ENCODE data around the gene IPO5. TPM values are rescaled to one million over a fixed set of nuclear protein-coding genes. Genes with fewer than 3 reads are reported as not detected.
A peak's percentile ranks its signal among the peaks of the same experiment; 100 is the strongest.

The IPO5 gene
- total and polyA plus RNA-seq, 2 donors from 2014 or later: 32.2 to 92.0 TPM

- intact Hi-C loops (cut with DNase I): no loop called here
- Histone ChIP-seq H3K36me3 (ENCODE audit: control insufficient read depth in 2 of 3, insufficient read depth in 3 of 3, low read length in 3 of 3) (no peaks in the 10 kb centered on the region), H3K4me3 (ENCODE audit: low read length in 3 of 3) (no peak overlapping the region), H3K9ac (ENCODE audit: low read length in 3 of 3) (no peak overlapping the region), H3K9me3 (ENCODE audit: control insufficient read depth in 2 of 3, insufficient read depth in 1 of 3, low read length in 3 of 3) (no peaks in the 10 kb centered on the region), H3K27ac (ENCODE audit: low read depth in 2 of 2, low read length in 2 of 2) (no peak overlapping the region), H3K27me3 (ENCODE audit: control insufficient read depth, insufficient read depth, low read length) (no peaks in the 10 kb centered on the region), H3K4me1 (ENCODE audit: control insufficient read depth in 2 of 3, insufficient read depth in 2 of 3, low read depth in 1 of 3, low read length in 3 of 3) (no peaks in the 10 kb centered on the region)
- TF ChIP-seq CTCF (IDR thresholded peaks at IDR 0.05; ENCODE audit: borderline replicate concordance, extremely low read depth, insufficient read depth): no peak
- DNase-seq (peak in 1 of 5 donors; percentile 19), FAIRE-seq (no peak)
Observed at GRCh38 chr13:98068521-98068920, 115.0 kb downstream of the IPO5 start.

DNA sequence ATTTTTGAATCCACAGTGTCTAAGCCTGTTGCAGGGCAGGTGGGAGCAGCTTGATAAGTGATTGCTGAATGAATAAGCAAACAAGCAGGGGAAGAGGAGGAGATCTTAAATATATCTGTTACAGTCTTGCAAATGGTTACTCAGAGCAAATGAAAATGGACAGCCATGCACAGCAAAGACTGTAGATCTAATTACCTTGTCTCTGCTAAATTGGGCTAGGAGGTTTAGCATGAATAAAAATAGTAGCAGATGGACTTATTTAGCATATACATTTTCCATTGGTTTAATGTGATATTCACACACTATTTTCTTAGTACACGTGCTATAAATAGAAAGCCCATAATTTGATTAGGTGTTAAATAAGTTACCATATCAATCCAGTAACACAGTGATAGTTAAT, 116.5 kb downstream of the IPO5 start:
- DNase-seq: no peak
- intact Hi-C loops (cut with DNase I): no loop called here
- TF ChIP-seq CTCF (IDR thresholded peaks at IDR 0.05; ENCODE audit: borderline replicate concordance, extremely low read depth, insufficient read depth): no peak
- Histone ChIP-seq H3K27me3 (ENCODE audit: control insufficient read depth, insufficient read depth, low read length) (no peaks in the 10 kb centered on the region), H3K4me1 (ENCODE audit: control insufficient read depth in 2 of 3, insufficient read depth in 2 of 3, low read depth in 1 of 3, low read length in 3 of 3) (no peaks in the 10 kb centered on the region), H3K4me3 (ENCODE audit: low read length in 3 of 3) (no peak overlapping the region), H3K9ac (ENCODE audit: low read length in 3 of 3) (no peak overlapping the region), H3K9me3 (ENCODE audit: control insufficient read depth in 2 of 3, insufficient read depth in 1 of 3, low read length in 3 of 3) (no peaks in the 10 kb centered on the region), H3K27ac (ENCODE audit: low read depth in 2 of 2, low read length in 2 of 2) (no peak overlapping the region), H3K36me3 (ENCODE audit: control insufficient read depth in 2 of 3, insufficient read depth in 3 of 3, low read length in 3 of 3) (no peaks in the 10 kb centered on the region)
- FAIRE-seq: no peak

GRCh38 chr13:98071316-98071715, 117.8 kb downstream of the IPO5 start:
- Histone ChIP-seq H3K27ac (ENCODE audit: low read depth in 2 of 2, low read length in 2 of 2) (no peak overlapping the region), H3K27me3 (ENCODE audit: control insufficient read depth, insufficient read depth, low read length) (no peaks in the 10 kb centered on the region), H3K4me3 (ENCODE audit: low read length in 3 of 3) (no peak overlapping the region), H3K9me3 (ENCODE audit: control insufficient read depth in 2 of 3, insufficient read depth in 1 of 3, low read length in 3 of 3) (no peaks in the 10 kb centered on the region), H3K9ac (ENCODE audit: low read length in 3 of 3) (no peak overlapping the region), H3K4me1 (ENCODE audit: control insufficient read depth in 2 of 3, insufficient read depth in 2 of 3, low read depth in 1 of 3, low read length in 3 of 3) (no peaks in the 10 kb centered on the region), H3K36me3 (ENCODE audit: control insufficient read depth in 2 of 3, insufficient read depth in 3 of 3, low read length in 3 of 3) (no peaks in the 10 kb centered on the region)
- no peak for TF ChIP-seq CTCF (IDR thresholded peaks at IDR 0.05; ENCODE audit: borderline replicate concordance, extremely low read depth, insufficient read depth)
- DNase-seq (no peak), FAIRE-seq (no peak)
- intact Hi-C loops (cut with DNase I): no loop called here

DNA sequence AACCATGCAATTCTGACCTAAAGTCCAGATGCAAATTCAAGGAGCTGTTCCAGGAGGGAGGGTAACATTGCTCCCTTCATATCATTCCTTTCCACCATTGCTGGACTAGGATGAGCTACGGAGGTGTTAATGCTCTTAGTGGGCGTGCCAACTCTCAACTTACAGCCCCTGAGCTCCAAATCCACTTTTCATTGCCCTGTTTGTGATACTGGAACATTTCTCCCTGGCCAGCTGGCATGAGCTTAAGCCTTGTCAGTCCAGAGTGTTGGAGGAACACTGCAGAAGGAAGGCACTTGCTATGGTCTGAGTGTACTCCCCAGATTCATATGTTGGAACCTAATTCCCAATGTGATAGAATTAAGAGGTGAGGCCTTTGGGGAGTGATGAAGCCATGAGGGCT, 119.0 kb downstream of the IPO5 start:
- no peak for TF ChIP-seq CTCF (IDR thresholded peaks at IDR 0.05; ENCODE audit: borderline replicate concordance, extremely low read depth, insufficient read depth)
- Histone ChIP-seq H3K36me3 (ENCODE audit: control insufficient read depth in 2 of 3, insufficient read depth in 3 of 3, low read length in 3 of 3) (no peaks in the 10 kb centered on the region), H3K27me3 (ENCODE audit: control insufficient read depth, insufficient read depth, low read length) (no peaks in the 10 kb centered on the region), H3K9me3 (ENCODE audit: control insufficient read depth in 2 of 3, insufficient read depth in 1 of 3, low read length in 3 of 3) (no peaks in the 10 kb centered on the region), H3K4me3 (ENCODE audit: low read length in 3 of 3) (no peak overlapping the region), H3K4me1 (ENCODE audit: control insufficient read depth in 2 of 3, insufficient read depth in 2 of 3, low read depth in 1 of 3, low read length in 3 of 3) (no peaks in the 10 kb centered on the region), H3K9ac (ENCODE audit: low read length in 3 of 3) (no peak overlapping the region), H3K27ac (ENCODE audit: low read depth in 2 of 2, low read length in 2 of 2) (no peak overlapping the region)
- intact Hi-C loops (cut with DNase I): no loop called here
- FAIRE-seq: no peak
- DNase-seq: no peak
